CD4-positive, alpha-beta T cell (primary cell): ENCODE results near the gene THAP7. TPM values are rescaled to one million over a fixed set of nuclear protein-coding genes. Genes with fewer than 3 reads are reported as not detected.
A peak's percentile ranks its signal among the peaks of the same experiment; 100 is the strongest.

Experiments
- ATAC-seq: fragments of 200-7000 bp; cut with Tn5 transposase; one replicate; pipeline ENCODE4 v1.10.0; 2022; ENCODE audit warnings: mild to moderate bottlenecking; ENCODE audit not compliant: poor library complexity
- CTCF ChIA-PET: fragments of 350-600 bp; sonication (Branson Sonifier 250); formaldehyde crosslinking; loops from one replicate; lab custom pipeline; 2021; ENCODE audit warnings: antibody characterized with exemption, inconsistent platforms; lab: Charles Lee
- POLR2A ChIA-PET: fragments of 350-600 bp; sonication (Branson Sonifier 250); formaldehyde crosslinking; loops from one replicate; lab custom pipeline; 2021; ENCODE audit warnings: antibody characterized with exemption, inconsistent platforms; lab: Charles Lee
- DNase-seq, 14 experiments: peaks; one replicate each; pipeline ENCODE4 v3.0.0-alpha.2; 2013 to 2020; ENCODE audit warnings: mixed read lengths in 2 of 14
- H3K27ac ChIP-seq, 2 donors: one replicate each; pipeline versions ENCODE4 v1.5.1 to v1.7.0; 2013; ENCODE audit warnings: low read length in 2 of 2, low read depth in 1 of 2, mild to moderate bottlenecking in 1 of 2
- H3K27me3 ChIP-seq, 2 experiments: 1 replicate in 1 of 2; 2 replicates in 1 of 2; pipeline versions ENCODE4 v1.6.1 to v1.7.0; 2013; ENCODE audit warnings: low read length in 2 of 2, control low read depth in 1 of 2, mild to moderate bottlenecking in 1 of 2, moderate library complexity in 1 of 2; ENCODE audit not compliant: insufficient read depth in 2 of 2, control insufficient read depth in 1 of 2
- H3K36me3 ChIP-seq: one replicate; pipeline ENCODE4 v1.6.1; 2013; ENCODE audit warnings: low read length, control low read depth; ENCODE audit not compliant: insufficient read depth
- H3K4me1 ChIP-seq: one replicate; pipeline ENCODE4 v1.6.1; 2013; ENCODE audit warnings: low read length, control low read depth; ENCODE audit not compliant: insufficient read depth
- H3K4me3 ChIP-seq: one replicate; pipeline ENCODE4 v1.5.1; 2013; ENCODE audit warnings: mild to moderate bottlenecking, low read length, moderate library complexity
- H3K9me3 ChIP-seq, 2 experiments: 1 replicate in 1 of 2; 2 replicates in 1 of 2; pipeline versions ENCODE4 v1.6.1 to v1.7.0; 2013; ENCODE audit warnings: low read length in 2 of 2, mild to moderate bottlenecking in 2 of 2, control low read depth in 1 of 2, moderate library complexity in 1 of 2; ENCODE audit not compliant: control insufficient read depth in 1 of 2, insufficient read depth in 1 of 2
- H3K27ac Mint-ChIP-seq: one replicate; pipeline ENCODE4 v1.8.0; 2020; ENCODE audit warnings: mixed read lengths
- H3K27me3 Mint-ChIP-seq: one replicate; pipeline ENCODE4 v1.8.0; 2021; ENCODE audit warnings: mixed read lengths
- H3K36me3 Mint-ChIP-seq: one replicate; pipeline ENCODE4 v1.8.0; 2021; ENCODE audit warnings: low read depth, mixed read lengths
- H3K4me1 Mint-ChIP-seq: one replicate; pipeline ENCODE4 v1.8.0; 2021; ENCODE audit warnings: low read depth, mixed read lengths
- H3K4me3 Mint-ChIP-seq: one replicate; pipeline ENCODE4 v1.8.0; 2020; ENCODE audit warnings: mild to moderate bottlenecking, mixed read lengths
- H3K9me3 Mint-ChIP-seq: one replicate; pipeline ENCODE4 v1.8.0; 2020; ENCODE audit warnings: mixed read lengths
- CTCF ChIP-seq: fragments of 200-600 bp; IDR thresholded peaks from one replicate; pipeline ENCODE4 v1.8.0; 2022; ENCODE audit warnings: antibody characterized with exemption, mild to moderate bottlenecking
- intact Hi-C, 2 experiments: fragments of 100-400 bp; cut with DNase I in 1 of 2; cut with micrococcal nuclease in 1 of 2; formaldehyde crosslinking; loops; one replicate each; pipeline versions ENCODE4 v1.15.1 to v1.9.0; 2023 to 2025; cut with DNase I, micrococcal nuclease
- total RNA-seq, 174 experiments: library from RNA in 2 of 174; stranded (reverse) in 2 of 174; gene quantifications; one replicate each; pipeline ENCODE4 v1.2.3 and lab custom pipeline; 2021 to 2026

The THAP7 gene
- total RNA-seq, 2 experiments from 2014 or later, result 82.7 to 84.0 TPM

GRCh38 chr22:20983081-20983771, 18.7 kb downstream of the THAP7 start:
- Histone ChIP-seq H3K9me3 (peaks cover 6 to 8% of the 10 kb centered on the region in 2 experiments), H3K36me3 (peaks cover 33% of the 10 kb centered on the region), H3K4me3 (peak overlapping the region; percentile 76), H3K27me3 (no peaks in the 10 kb centered on the region), H3K27ac (no peak overlapping the region), H3K4me1 (peaks cover 49% of the 10 kb centered on the region)
- peaks cover 28% of the 10 kb centered on the region for H3K36me3 Mint-ChIP-seq
- peak overlapping the region; percentile 97 for H3K4me3 Mint-ChIP-seq
- peak overlapping the region; percentile 87 for H3K27ac Mint-ChIP-seq
- intact Hi-C loops, result loop anchor here (5.0 to 10.0 kb wide), 2 partner anchors 66 to 128 kb away; partner anchors contain the start of genes CRKL (in 1 of the 2), PI4KA (in 1 of the 2) and SNAP29 (in 1 of the 2)
- TF ChIP-seq CTCF, result no peak
- ATAC-seq (no peak), DNase-seq (no peak)
- CTCF ChIA-PET, result no interaction called here
- no peaks in the 10 kb centered on the region for H3K9me3 Mint-ChIP-seq
- H3K27me3 Mint-ChIP-seq, result no peaks in the 10 kb centered on the region
- peaks cover 48% of the 10 kb centered on the region for H3K4me1 Mint-ChIP-seq
- POLR2A ChIA-PET, result interaction anchor here (2.7 to 4.6 kb wide), 2 partner anchors 16 to 19 kb away, joined by 16 to 25 read pairs; partner anchors contain the start of gene THAP7

- Mint-ChIP-seq H3K4me3 (peak overlapping the region; percentile 97), H3K4me1 (peaks cover 48% of the 10 kb centered on the region), H3K27ac (peak overlapping the region; percentile 87), H3K9me3 (no peaks in the 10 kb centered on the region), H3K36me3 (peaks cover 21% of the 10 kb centered on the region), H3K27me3 (no peaks in the 10 kb centered on the region)
- intact Hi-C loops, result loop anchor here (5.0 to 10.0 kb wide), 2 partner anchors 65 to 128 kb away; partner anchors contain the start of genes CRKL (in 1 of the 2), PI4KA (in 1 of the 2) and SNAP29 (in 1 of the 2)
- no peaks in the 10 kb centered on the region for H3K27me3 ChIP-seq
- POLR2A ChIA-PET, result interaction anchor here (0.6 to 4.6 kb wide), 7 partner anchors 8 to 647 kb away, joined by 3 to 25 read pairs (median 3); partner anchors contain the start of genes CRKL and THAP7
- ATAC-seq (no peak), DNase-seq (no peak)
- peak overlapping the region; percentile 32 to 69 for H3K27ac ChIP-seq
- no peak for TF ChIP-seq CTCF
- H3K4me3 ChIP-seq, result peak overlapping the region; percentile 76
- peaks cover 27% of the 10 kb centered on the region for H3K36me3 ChIP-seq
- CTCF ChIA-PET, result interaction anchor here (0.8 to 1.5 kb wide), 3 partner anchors 21 to 647 kb away, joined by 3 to 7 read pairs (median 3); no protein-coding TSS in a partner anchor
- H3K4me1 ChIP-seq, result peaks cover 49% of the 10 kb centered on the region
- peaks cover 6 to 14% of the 10 kb centered on the region in 2 experiments for H3K9me3 ChIP-seq
These were observed 19.4 kb downstream of the THAP7 start for GRCh38 chr22:20982563-20982882.

DNA sequence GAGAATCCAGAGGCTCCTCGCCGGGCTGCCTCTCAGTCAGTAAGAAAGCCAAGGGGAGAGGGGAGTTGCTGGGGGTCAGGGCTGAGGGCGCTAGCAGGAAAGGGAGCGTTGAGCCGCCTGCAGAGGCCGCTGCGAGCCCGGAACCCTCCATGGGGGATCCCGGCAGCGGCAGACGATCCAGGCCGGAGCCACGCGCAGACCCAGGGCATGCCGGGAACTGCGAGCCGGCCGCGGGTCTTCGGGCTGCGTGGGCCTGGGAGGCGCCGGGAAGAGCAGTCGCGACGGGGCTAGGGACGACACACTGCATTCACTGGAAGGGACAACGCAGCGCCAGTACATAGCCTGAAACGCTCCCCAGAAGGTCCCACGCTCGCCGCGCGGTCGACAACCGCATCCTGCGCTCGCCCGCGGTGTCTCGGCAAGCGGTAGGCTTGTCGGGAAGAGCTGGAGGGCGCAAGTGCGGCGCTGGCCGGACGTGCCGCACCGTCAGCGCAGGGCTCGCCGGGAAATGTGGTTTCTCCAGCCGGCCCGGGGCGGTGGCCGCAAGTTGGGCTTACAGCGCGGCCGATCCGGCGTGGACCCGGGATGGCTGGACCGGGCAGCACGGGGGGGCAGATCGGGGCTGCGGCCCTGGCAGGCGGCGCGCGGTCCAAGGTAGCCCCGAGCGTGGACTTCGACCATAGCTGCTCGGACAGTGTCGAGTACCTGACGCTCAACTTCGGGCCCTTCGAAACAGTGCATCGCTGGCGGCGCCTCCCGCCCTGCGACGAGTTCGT, 19.9 kb downstream of the THAP7 start, which contains the start of gene LZTR1:
Gene LZTR1, plus strand, starts transcription at position 511 of the 776 bp plus-strand sequence. Its CDS starts 75 bp downstream, at position 586.
- peaks cover 48% of the 10 kb centered on the region for H3K4me1 Mint-ChIP-seq

More for the DNA sequence above, 19.9 kb downstream of the THAP7 start, which contains the start of gene LZTR1:
- H3K4me1 ChIP-seq, result peaks cover 49% of the 10 kb centered on the region
- ChIA-PET CTCF (interaction anchor here (0.8 to 1.5 kb wide), 3 partner anchors 21 to 647 kb away, joined by 3 to 7 read pairs (median 3); no protein-coding TSS in a partner anchor), POLR2A (interaction anchor here (0.6 to 4.6 kb wide), 7 partner anchors 9 to 647 kb away, joined by 3 to 25 read pairs (median 3); partner anchors contain the start of genes CRKL and THAP7)
- peak; percentile 52 for TF ChIP-seq CTCF
- peaks cover 19% of the 10 kb centered on the region for H3K36me3 Mint-ChIP-seq
- H3K27me3 ChIP-seq, result no peaks in the 10 kb centered on the region
- H3K4me3 ChIP-seq, result peak within 1 kb of the TSS; percentile 76
- H3K4me3 Mint-ChIP-seq, result peak within 1 kb of the TSS; percentile 97
- DNase-seq (peak; percentile 40 to 85 (median 66)), ATAC-seq (peak; percentile 58)
- H3K27me3 Mint-ChIP-seq, result no peaks in the 10 kb centered on the region
- peaks cover 6 to 14% of the 10 kb centered on the region in 2 experiments for H3K9me3 ChIP-seq
- peaks cover 24% of the 10 kb centered on the region for H3K36me3 ChIP-seq
- peak within 1 kb of the TSS; percentile 87 for H3K27ac Mint-ChIP-seq
- no peaks in the 10 kb centered on the region for H3K9me3 Mint-ChIP-seq
- H3K27ac ChIP-seq, result peak within 1 kb of the TSS; percentile 69 to 80
- intact Hi-C loops, result loop anchor here (1.0 to 10.0 kb wide), 3 partner anchors 20 to 127 kb away; partner anchors contain the start of genes THAP7 (in 2 of the 2), CRKL (in 1 of the 2), PI4KA (in 1 of the 2) and SNAP29 (in 1 of the 2)
